A549 (cell line): ENCODE data around the gene LAMC2.

ENCODE experiments used
- EHMT2 ChIP-seq: fragments of 200-600 bp; sonication (generic); IDR thresholded peaks from 2 replicates; pipeline ENCODE4 v1.6.1; 2016; ENCODE audit warnings: antibody characterized with exemption, low read depth, mild to moderate bottlenecking, moderate library complexity
- EP300 ChIP-seq, 2 experiments: fragments of >200 bp; sonication (Bioruptor Twin); formaldehyde crosslinking; IDR thresholded peaks; 2 replicates in 1 of 2; 3 replicates in 1 of 2; pipeline ENCODE4 v1.6.1; 2016 to 2017
- JUNB ChIP-seq: fragments of >200 bp; sonication (Bioruptor Twin); formaldehyde crosslinking; IDR thresholded peaks from 2 replicates; pipeline ENCODE4 v1.6.1; 2016
- KDM1A ChIP-seq: fragments of 200-600 bp; sonication (generic); IDR thresholded peaks from 2 replicates; pipeline ENCODE4 v1.6.1; 2016; ENCODE audit warnings: low read depth, mild to moderate bottlenecking
- POLR2A ChIP-seq: IDR thresholded peaks from 2 replicates; pipeline ENCODE4 v1.6.1; 2012; ENCODE audit warnings: mild to moderate bottlenecking, low read length
- POLR2AphosphoS2 ChIP-seq: conservative IDR thresholded peaks from 2 replicates; pipeline ENCODE4 v1.6.1; 2012; ENCODE audit warnings: low read length, improper control_type of control experiment, inconsistent platforms
- RAD21 ChIP-seq, 2 experiments: fragments of >200 bp in 1 of 2; sonication (Bioruptor Twin) in 1 of 2; formaldehyde crosslinking in 1 of 2; IDR thresholded peaks in 1 of 2; conservative IDR thresholded peaks in 1 of 2; 2 replicates in 1 of 2; 3 replicates in 1 of 2; pipeline ENCODE4 v1.6.1; 2012 to 2018; ENCODE audit warnings: inconsistent platforms in 1 of 2
- SREBF2 ChIP-seq: fragments of 450-650 bp; IDR thresholded peaks from 2 replicates; pipeline ENCODE4 v1.6.1; 2014; ENCODE audit warnings: mild to moderate bottlenecking, moderate library complexity
- TFCP2L1 ChIP-seq: fragments of 250-450 bp; sonication (Bioruptor Pico); IDR thresholded peaks from 2 replicates; pipeline ENCODE4 v1.5.0; 2021; ENCODE audit warnings: mild to moderate bottlenecking
- TF ChIP-seq, protein P1 (sequence below): IDR thresholded peaks from 2 replicates; pipeline ENCODE4 v1.6.1; 2012; ENCODE audit warnings: low read depth, borderline replicate concordance
- TF ChIP-seq, protein P2 (sequence below): fragments of 450-650 bp; IDR thresholded peaks from 2 replicates; pipeline ENCODE4 v1.6.1; 2014; ENCODE audit warnings: antibody characterized with exemption
- TF ChIP-seq, protein P3 (sequence below): fragments of >200 bp; sonication (Bioruptor Twin); formaldehyde crosslinking; IDR thresholded peaks from 3 replicates; pipeline ENCODE4 v1.5.1; 2016
- TF ChIP-seq, protein P4 (sequence below): fragments of >200 bp; sonication (Bioruptor Twin); formaldehyde crosslinking; IDR thresholded peaks from 2 replicates; pipeline ENCODE4 v1.6.1; 2016

DNA sequence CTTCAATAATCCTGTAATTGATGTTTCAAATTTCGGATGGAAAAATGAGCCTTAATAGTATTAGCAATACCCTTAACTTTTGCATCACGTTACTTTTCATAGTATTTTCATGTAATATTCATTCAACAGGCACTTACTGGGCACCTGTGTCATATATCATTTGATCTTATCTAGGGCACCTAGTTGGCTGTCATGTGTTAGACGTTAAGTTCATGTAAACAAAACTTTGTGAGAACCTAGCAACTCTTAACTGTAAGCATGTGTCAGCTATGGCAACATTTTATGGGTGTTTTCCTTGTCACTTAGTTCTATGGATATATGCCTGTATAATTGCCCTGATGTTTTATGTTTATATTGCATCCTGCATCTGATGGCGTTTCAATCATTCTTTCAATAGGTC lies 777 bp downstream of the LAMC2 start:
- TF ChIP-seq, protein P1, sequence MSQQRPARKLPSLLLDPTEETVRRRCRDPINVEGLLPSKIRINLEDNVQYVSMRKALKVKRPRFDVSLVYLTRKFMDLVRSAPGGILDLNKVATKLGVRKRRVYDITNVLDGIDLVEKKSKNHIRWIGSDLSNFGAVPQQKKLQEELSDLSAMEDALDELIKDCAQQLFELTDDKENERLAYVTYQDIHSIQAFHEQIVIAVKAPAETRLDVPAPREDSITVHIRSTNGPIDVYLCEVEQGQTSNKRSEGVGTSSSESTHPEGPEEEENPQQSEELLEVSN, result no peak
- no peak for TF ChIP-seq JUNB
- TF ChIP-seq, protein P2, sequence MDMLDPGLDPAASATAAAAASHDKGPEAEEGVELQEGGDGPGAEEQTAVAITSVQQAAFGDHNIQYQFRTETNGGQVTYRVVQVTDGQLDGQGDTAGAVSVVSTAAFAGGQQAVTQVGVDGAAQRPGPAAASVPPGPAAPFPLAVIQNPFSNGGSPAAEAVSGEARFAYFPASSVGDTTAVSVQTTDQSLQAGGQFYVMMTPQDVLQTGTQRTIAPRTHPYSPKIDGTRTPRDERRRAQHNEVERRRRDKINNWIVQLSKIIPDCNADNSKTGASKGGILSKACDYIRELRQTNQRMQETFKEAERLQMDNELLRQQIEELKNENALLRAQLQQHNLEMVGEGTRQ, result no peak
- TF ChIP-seq KDM1A, result no peak
- no peak for TF ChIP-seq EP300 (IDR thresholded peaks at IDR 0.05)
- TF ChIP-seq, protein P3, sequence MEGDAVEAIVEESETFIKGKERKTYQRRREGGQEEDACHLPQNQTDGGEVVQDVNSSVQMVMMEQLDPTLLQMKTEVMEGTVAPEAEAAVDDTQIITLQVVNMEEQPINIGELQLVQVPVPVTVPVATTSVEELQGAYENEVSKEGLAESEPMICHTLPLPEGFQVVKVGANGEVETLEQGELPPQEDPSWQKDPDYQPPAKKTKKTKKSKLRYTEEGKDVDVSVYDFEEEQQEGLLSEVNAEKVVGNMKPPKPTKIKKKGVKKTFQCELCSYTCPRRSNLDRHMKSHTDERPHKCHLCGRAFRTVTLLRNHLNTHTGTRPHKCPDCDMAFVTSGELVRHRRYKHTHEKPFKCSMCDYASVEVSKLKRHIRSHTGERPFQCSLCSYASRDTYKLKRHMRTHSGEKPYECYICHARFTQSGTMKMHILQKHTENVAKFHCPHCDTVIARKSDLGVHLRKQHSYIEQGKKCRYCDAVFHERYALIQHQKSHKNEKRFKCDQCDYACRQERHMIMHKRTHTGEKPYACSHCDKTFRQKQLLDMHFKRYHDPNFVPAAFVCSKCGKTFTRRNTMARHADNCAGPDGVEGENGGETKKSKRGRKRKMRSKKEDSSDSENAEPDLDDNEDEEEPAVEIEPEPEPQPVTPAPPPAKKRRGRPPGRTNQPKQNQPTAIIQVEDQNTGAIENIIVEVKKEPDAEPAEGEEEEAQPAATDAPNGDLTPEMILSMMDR, result no peak
- no peak for TF ChIP-seq POLR2A
- TF ChIP-seq SREBF2, result no peak
- no peak for TF ChIP-seq EHMT2
- TF ChIP-seq, protein P4, sequence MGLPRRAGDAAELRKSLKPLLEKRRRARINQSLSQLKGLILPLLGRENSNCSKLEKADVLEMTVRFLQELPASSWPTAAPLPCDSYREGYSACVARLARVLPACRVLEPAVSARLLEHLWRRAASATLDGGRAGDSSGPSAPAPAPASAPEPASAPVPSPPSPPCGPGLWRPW, result no peak
- TF ChIP-seq RAD21 (conservative IDR thresholded peaks at IDR 0.05 in 1 of 2, IDR thresholded peaks at IDR 0.05 in 1 of 2), result no peak
- TF ChIP-seq POLR2AphosphoS2, result no peak
- TF ChIP-seq TFCP2L1 (CRISPR knock-in tag), result no peak
